Measurements from ENCODE around the gene XYLB. TPM values are rescaled to one million over a fixed set of nuclear protein-coding genes. Genes with fewer than 3 reads are reported as not detected.
"Not testable (repeated sequence)": the region's sequence is repeated elsewhere in the genome, so short reads cannot be mapped to it uniquely, and the experiment has no call there.

Gene XYLB
- total RNA-seq, 2 experiments from 2014 or later: 2.5 to 2.8 TPM

- Mint-ChIP-seq H3K4me3 (no peak overlapping the region), H3K4me1 (ENCODE audit: low read depth) (no peaks in the 10 kb centered on the region), H3K27ac (no peak overlapping the region), H3K27me3 (ENCODE audit: low read depth) (no peaks in the 10 kb centered on the region), H3K9me3 (no peaks in the 10 kb centered on the region), H3K36me3 (ENCODE audit: low read depth) (no peaks in the 10 kb centered on the region)
- intact Hi-C loops (cut with micrococcal nuclease): no loop called here
- CTCF ChIA-PET: no interaction called here
- no peak for DNase-seq
Observed at GRCh38 chr3:38314112-38314763, 32.3 kb upstream of the XYLB start.

- CTCF ChIA-PET: no interaction called here
- DNase-seq: no peak
- Mint-ChIP-seq H3K27ac (no peak overlapping the region), H3K36me3 (ENCODE audit: low read depth) (no peaks in the 10 kb centered on the region), H3K27me3 (ENCODE audit: low read depth) (no peaks in the 10 kb centered on the region), H3K4me3 (no peak overlapping the region), H3K9me3 (no peaks in the 10 kb centered on the region), H3K4me1 (ENCODE audit: low read depth) (no peaks in the 10 kb centered on the region)
- intact Hi-C loops (cut with micrococcal nuclease): no loop called here
Observed at GRCh38 chr3:38314764-38315487, 31.7 kb upstream of the XYLB start.

- no peak overlapping the region for H3K27ac Mint-ChIP-seq
- CTCF ChIA-PET: no interaction called here
Observed at GRCh38 chr3:38315488-38316230, 30.9 kb upstream of the XYLB start.

DNA sequence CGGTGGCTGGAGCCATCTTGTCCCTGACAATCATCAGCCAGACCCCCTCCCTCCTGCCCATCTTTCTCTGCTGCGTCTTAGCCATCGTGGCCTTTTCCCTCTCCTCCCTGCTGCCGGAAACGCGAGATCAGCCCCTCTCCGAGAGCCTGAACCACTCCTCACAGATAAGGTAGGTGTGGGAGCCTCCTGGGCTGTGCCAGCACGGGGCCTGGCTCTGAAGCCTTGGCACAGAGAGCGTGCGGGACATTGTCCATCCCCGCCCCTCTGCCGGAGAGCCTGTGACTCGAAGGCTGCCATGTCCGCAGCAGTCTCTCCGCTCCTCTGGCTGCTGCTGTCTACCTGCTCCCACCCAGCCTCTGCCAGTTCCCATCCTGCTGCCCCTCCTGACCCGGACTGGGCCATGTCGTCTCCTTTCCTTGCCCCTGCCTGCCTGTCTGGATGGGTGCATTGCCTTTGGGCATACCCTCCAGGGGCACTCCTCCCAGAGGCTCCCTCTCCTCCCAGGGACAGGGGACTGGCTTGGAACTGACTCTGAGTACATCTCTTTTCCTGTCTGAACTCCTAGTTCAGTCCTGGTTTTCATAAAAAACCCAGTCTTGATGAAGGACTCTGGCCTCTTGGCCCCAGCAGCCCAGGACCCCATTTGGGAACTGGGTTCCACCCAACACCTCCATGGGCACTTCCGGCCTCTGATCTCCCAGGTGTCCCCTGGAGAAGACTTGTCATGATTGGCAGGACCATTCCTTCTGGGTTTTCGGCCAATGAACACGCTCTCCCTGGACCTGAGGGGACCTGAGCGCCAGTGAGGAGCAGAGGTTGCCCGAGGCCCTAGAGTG is 30.0 kb upstream of the XYLB start:
- no peaks in the 10 kb centered on the region for H3K27me3 Mint-ChIP-seq (ENCODE audit: low read depth)
- H3K4me1 Mint-ChIP-seq (ENCODE audit: low read depth): no peaks in the 10 kb centered on the region
- no peaks in the 10 kb centered on the region for H3K36me3 Mint-ChIP-seq (ENCODE audit: low read depth)
- no peak overlapping the region for H3K4me3 Mint-ChIP-seq
- CTCF ChIA-PET: no interaction called here
- DNase-seq: no peak
- intact Hi-C loops (cut with micrococcal nuclease): no loop called here
- no peak overlapping the region for H3K27ac Mint-ChIP-seq
- peaks cover 6% of the 10 kb centered on the region for H3K9me3 Mint-ChIP-seq

More at GRCh38 chr3:38315488-38316230, 30.9 kb upstream of the XYLB start:
- no peaks in the 10 kb centered on the region for H3K27me3 Mint-ChIP-seq (ENCODE audit: low read depth)
- H3K36me3 Mint-ChIP-seq (ENCODE audit: low read depth): no peaks in the 10 kb centered on the region
- no peak overlapping the region for H3K4me3 Mint-ChIP-seq
- H3K4me1 Mint-ChIP-seq (ENCODE audit: low read depth): no peaks in the 10 kb centered on the region
- intact Hi-C loops (cut with micrococcal nuclease): no loop called here
- no peak for DNase-seq
- peaks cover 3% of the 10 kb centered on the region for H3K9me3 Mint-ChIP-seq

GRCh38 chr3:38317192-38317759 is 29.3 kb upstream of the XYLB start:
- H3K9me3 Mint-ChIP-seq: peaks cover 6% of the 10 kb centered on the region

DNA sequence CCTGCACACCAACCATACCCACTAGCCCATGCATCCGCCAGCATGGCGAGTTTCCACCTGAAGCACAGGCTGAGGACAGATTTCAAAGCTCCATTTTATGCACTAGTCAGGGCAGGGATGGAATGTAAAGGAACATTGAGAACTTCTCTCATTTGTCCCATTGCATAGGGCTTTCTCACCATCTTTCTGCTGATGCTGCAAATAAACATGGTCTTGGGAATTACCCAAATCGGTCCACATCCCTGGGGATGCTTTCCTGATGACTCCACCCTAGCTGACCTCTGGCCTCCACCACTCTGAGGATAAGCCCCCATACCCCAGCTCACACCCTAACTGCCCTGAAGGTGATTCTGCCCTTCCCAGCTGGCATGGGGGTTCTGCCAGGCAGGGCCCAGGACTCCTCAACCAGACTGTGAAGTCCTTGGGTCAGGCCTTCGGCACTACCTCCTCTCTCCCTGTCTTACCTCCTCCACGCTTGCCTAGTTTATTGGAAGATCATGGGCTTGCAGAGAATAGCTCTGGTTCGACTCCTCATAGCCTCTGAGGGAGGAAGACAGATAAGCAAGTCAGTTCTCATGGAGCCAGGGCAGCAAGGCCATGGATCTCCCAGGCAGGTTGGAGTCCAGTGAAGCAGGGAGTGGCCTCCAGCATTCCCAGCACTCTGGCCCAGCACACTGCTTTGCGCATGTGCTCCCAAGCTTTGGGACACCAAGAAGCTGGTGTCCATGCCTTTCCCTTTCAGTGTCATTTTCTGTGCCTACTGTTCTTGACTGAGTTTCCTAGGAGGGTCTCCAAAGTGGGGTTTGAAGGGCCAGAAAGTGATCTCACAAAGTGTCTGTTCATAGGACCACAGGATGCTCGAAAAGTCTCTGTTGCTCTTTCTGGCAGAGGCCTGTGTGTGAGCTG is 27.6 kb upstream of the XYLB start:
- CTCF ChIA-PET: interaction anchor here (1.1 to 1.2 kb wide), 2 partner anchors 21 to 202 kb away, joined by 4 read pairs; no protein-coding TSS in a partner anchor
- no peaks in the 10 kb centered on the region for H3K36me3 Mint-ChIP-seq (ENCODE audit: low read depth)
- no peak overlapping the region for H3K4me3 Mint-ChIP-seq
- peaks cover 6% of the 10 kb centered on the region for H3K9me3 Mint-ChIP-seq
- DNase-seq: no peak
- intact Hi-C loops (cut with micrococcal nuclease): no loop called here
- no peaks in the 10 kb centered on the region for H3K4me1 Mint-ChIP-seq (ENCODE audit: low read depth)
- H3K27ac Mint-ChIP-seq: no peak overlapping the region
- no peaks in the 10 kb centered on the region for H3K27me3 Mint-ChIP-seq (ENCODE audit: low read depth)

More at GRCh38 chr3:38317192-38317759, 29.3 kb upstream of the XYLB start:
- Mint-ChIP-seq H3K27me3 (ENCODE audit: low read depth) (no peaks in the 10 kb centered on the region), H3K36me3 (ENCODE audit: low read depth) (no peaks in the 10 kb centered on the region), H3K27ac (no peak overlapping the region), H3K4me3 (no peak overlapping the region), H3K4me1 (ENCODE audit: low read depth) (no peaks in the 10 kb centered on the region)
- no peak for DNase-seq
- CTCF ChIA-PET: no interaction called here
- intact Hi-C loops (cut with micrococcal nuclease): no loop called here

DNA sequence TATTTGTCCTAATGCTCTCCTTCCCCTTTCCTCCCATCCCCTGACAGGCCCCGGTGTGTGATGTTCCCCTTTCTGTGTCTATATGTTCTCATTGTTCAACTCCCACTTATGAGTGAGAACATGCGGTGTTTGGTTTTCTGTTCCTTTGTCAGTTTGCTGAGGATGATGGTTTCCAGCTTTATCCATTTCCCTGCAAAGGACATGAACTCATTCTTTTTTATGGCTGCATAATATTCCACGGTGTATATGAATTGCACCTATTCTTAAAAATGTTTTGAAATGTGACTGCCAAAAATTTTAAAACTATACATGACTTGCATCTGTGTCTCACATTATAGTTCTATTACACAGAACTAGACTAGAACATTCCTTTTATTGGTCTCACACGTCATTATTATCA is 25.9 kb upstream of the XYLB start:
- H3K4me3 Mint-ChIP-seq; intact Hi-C loops (cut with micrococcal nuclease); CTCF ChIA-PET; H3K27me3 Mint-ChIP-seq (ENCODE audit: low read depth); H3K27ac Mint-ChIP-seq; H3K9me3 Mint-ChIP-seq; H3K4me1 Mint-ChIP-seq (ENCODE audit: low read depth); H3K36me3 Mint-ChIP-seq (ENCODE audit: low read depth); DNase-seq: not testable (repeated sequence)

DNA sequence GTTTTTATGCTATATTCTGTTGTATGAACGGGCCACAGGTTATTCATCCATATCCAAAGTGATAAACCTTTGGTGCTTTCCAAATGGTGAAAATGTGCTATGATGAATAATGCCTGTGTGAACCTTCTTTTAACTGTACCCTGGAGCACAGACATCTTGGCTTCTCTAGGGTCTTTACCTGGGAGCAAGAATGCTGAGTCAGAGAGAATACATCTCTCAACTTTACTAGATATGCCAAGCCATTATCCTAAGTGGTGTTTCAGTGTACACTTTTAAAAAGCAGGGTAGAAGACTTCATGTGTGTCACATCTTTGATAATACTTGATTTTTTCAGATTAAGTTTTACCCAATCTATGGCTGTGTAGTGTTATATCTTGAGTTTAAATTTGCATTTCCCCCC is 23.5 kb upstream of the XYLB start:
- H3K9me3 Mint-ChIP-seq: peaks cover 6% of the 10 kb centered on the region
- no peak for DNase-seq
- intact Hi-C loops (cut with micrococcal nuclease): no loop called here
- no peaks in the 10 kb centered on the region for H3K4me1 Mint-ChIP-seq (ENCODE audit: low read depth)
- CTCF ChIA-PET: no interaction called here
- H3K4me3 Mint-ChIP-seq: no peak overlapping the region
- H3K27me3 Mint-ChIP-seq (ENCODE audit: low read depth): no peaks in the 10 kb centered on the region
- no peaks in the 10 kb centered on the region for H3K36me3 Mint-ChIP-seq (ENCODE audit: low read depth)
- no peak overlapping the region for H3K27ac Mint-ChIP-seq

DNA sequence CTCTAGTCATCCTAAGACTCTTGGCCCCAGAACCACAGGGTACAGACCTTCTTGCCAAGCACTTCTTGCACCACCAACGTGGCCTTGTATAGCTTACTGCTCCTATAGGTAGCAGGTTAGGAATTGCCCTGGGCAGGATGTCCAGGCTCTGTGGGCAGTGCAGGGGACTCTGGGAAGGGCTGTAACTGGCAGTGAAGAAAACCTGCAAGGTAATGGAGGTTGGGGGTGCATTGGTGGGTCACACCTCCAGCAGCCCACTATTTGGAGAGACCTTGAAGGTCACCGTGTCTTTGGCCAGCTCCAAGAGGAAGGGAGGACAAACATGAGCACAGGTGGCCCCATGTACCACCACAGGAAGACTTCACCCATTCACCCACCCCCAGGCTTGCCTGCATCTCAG is 21.3 kb upstream of the XYLB start:
- Mint-ChIP-seq H3K4me3 (no peak overlapping the region), H3K36me3 (ENCODE audit: low read depth) (no peaks in the 10 kb centered on the region), H3K4me1 (ENCODE audit: low read depth) (no peaks in the 10 kb centered on the region), H3K27me3 (ENCODE audit: low read depth) (no peaks in the 10 kb centered on the region), H3K9me3 (peaks cover 6% of the 10 kb centered on the region), H3K27ac (no peak overlapping the region)
- CTCF ChIA-PET: no interaction called here
- intact Hi-C loops (cut with micrococcal nuclease): no loop called here
- no peak for DNase-seq

GRCh38 chr3:38327335-38328009 is 19.1 kb upstream of the XYLB start:
- H3K9me3 Mint-ChIP-seq: no peaks in the 10 kb centered on the region
- no peak overlapping the region for H3K27ac Mint-ChIP-seq
- intact Hi-C loops (cut with micrococcal nuclease): no loop called here
- no peaks in the 10 kb centered on the region for H3K27me3 Mint-ChIP-seq (ENCODE audit: low read depth)
- CTCF ChIA-PET: interaction anchor here (0.6 to 1.2 kb wide), 2 partner anchors 18 to 234 kb away, joined by 4 to 5 read pairs; no protein-coding TSS in a partner anchor
- no peak overlapping the region for H3K4me3 Mint-ChIP-seq
- no peaks in the 10 kb centered on the region for H3K36me3 Mint-ChIP-seq (ENCODE audit: low read depth)
- no peak for DNase-seq
- H3K4me1 Mint-ChIP-seq (ENCODE audit: low read depth): no peaks in the 10 kb centered on the region
